ENCODE data around the gene EXOC3. TPM values are rescaled to one million over a fixed set of nuclear protein-coding genes. Genes with fewer than 3 reads are reported as not detected.
A peak's percentile ranks its signal among the peaks of the same experiment; 100 is the strongest.

Gene EXOC3
- total and polyA plus RNA-seq, 2 of the 4 experiments (the other 2 are of a cell fraction) = 35.1 to 47.5 TPM

- Histone ChIP-seq H2BK15ac (ENCODE audit: low read depth, low read length) (peak overlapping the region; percentile 94; the same call in 2 of the 3 replicates), H3K23ac (ENCODE audit: low read depth, low read length) (peak overlapping the region; percentile 95), H3K9me3 (ENCODE audit: control insufficient read depth, insufficient read depth, low read length) (no peaks in the 10 kb centered on the region), H2BK120ac (ENCODE audit: low read depth, low read length) (peak overlapping the region; percentile 99), H2BK20ac (ENCODE audit: low read depth, low read length) (peak overlapping the region; percentile 96), H3K9me1 (ENCODE audit: insufficient read depth, low read length) (peaks cover 35% of the 10 kb centered on the region), H3K14ac (replicated peaks; ENCODE audit: low read depth, low read length) (peak overlapping the region; percentile 97), H3K4me3 (ENCODE audit: insufficient read depth, low read depth, low read length) (no peak overlapping the region), H2BK5ac (ENCODE audit: low read depth, low read length, poor library complexity, severe bottlenecking) (peak overlapping the region; percentile 100), H3K4me1 (ENCODE audit: control insufficient read depth, insufficient read depth, low read length) (peaks cover 34% of the 10 kb centered on the region), H3K56ac (ENCODE audit: extremely low read depth, insufficient read depth, low read length) (peak overlapping the region; percentile 97), H3K27ac (ENCODE audit: insufficient read depth, low read length) (peak overlapping the region; percentile 99), H2AK9ac (replicated peaks; ENCODE audit: low read depth, low read length, poor library complexity) (peak overlapping the region; percentile 97), H3K36me3 (ENCODE audit: control insufficient read depth, insufficient read depth, low read length) (peaks cover 26% of the 10 kb centered on the region), H3K9ac (ENCODE audit: low read depth, low read length) (peak overlapping the region; percentile 44), H2AK5ac (ENCODE audit: low read depth, low read length) (peak overlapping the region; percentile 99), H4K8ac (ENCODE audit: low read depth in 2 of 2, low read length in 2 of 2) (peak overlapping the region; percentile 96 to 97), H4K91ac (ENCODE audit: insufficient read depth, low read depth, low read length) (peak overlapping the region; percentile 100), H3K79me1 (ENCODE audit: low read depth in 1 of 2, low read length in 2 of 2) (peaks cover 47 to 68% of the 10 kb centered on the region in 2 experiments), H4K5ac (ENCODE audit: low read depth, low read length) (peak overlapping the region; percentile 95), H3K4me2 (ENCODE audit: low read depth, low read length) (no peak overlapping the region), H3K4ac (ENCODE audit: low read depth, low read length) (peak overlapping the region; percentile 100), H2AFZ (replicated peaks; ENCODE audit: low read length, poor library complexity) (peak overlapping the region; percentile 63), H4K20me1 (ENCODE audit: insufficient read depth, low read length) (no peaks in the 10 kb centered on the region; the same call in 1 of the 2 replicates), H3K18ac (ENCODE audit: low read depth, low read length) (peak overlapping the region; percentile 93), H3K27me3 (ENCODE audit: control insufficient read depth, insufficient read depth, low read length) (no peaks in the 10 kb centered on the region)
- no peak for TF ChIP-seq RCOR1 (IDR thresholded peaks at IDR 0.05; ENCODE audit: insufficient replicate concordance, low read length)
- no peak for TF ChIP-seq USF2 (IDR thresholded peaks at IDR 0.05; ENCODE audit: low read depth, low read length)
- no peak for TF ChIP-seq RFX5 (IDR thresholded peaks at IDR 0.05; ENCODE audit: low read depth, low read length)
- no peak for TF ChIP-seq FOS (IDR thresholded peaks at IDR 0.05; ENCODE audit: low read depth, low read length)
- no peak for TF ChIP-seq RAD21 (IDR thresholded peaks at IDR 0.05; ENCODE audit: low read length)
- no peak for TF ChIP-seq CEBPB (IDR thresholded peaks at IDR 0.05; ENCODE audit: low read depth, low read length)
- no peak for TF ChIP-seq SMC3 (IDR thresholded peaks at IDR 0.05; ENCODE audit: low read depth, low read length)
- TF ChIP-seq ELK1 (IDR thresholded peaks at IDR 0.05; ENCODE audit: borderline replicate concordance, low read depth, low read length) = no peak
- TF ChIP-seq MXI1 (IDR thresholded peaks at IDR 0.05; ENCODE audit: borderline replicate concordance, low read depth, low read length) = no peak
- TF ChIP-seq CHD1 (IDR thresholded peaks at IDR 0.05; ENCODE audit: low read depth, low read length) = no peak
- no peak for TF ChIP-seq BHLHE40 (IDR thresholded peaks at IDR 0.05; ENCODE audit: low read depth, low read length)
- TF ChIP-seq MAZ (IDR thresholded peaks at IDR 0.05; ENCODE audit: borderline replicate concordance, low read depth, low read length) = no peak
- TF ChIP-seq POLR2A (IDR thresholded peaks at IDR 0.05; ENCODE audit: low read depth, low read length) = no peak
- DNase-seq (no peak), ATAC-seq (ENCODE audit: low read depth) (no peak)
- dilution Hi-C loops (cut with HindIII; ENCODE audit: low sequenced_read_pairs, unreplicated experiment) (no loop called here), in situ Hi-C loops (cut with MboI; ENCODE audit: low sequenced_read_pairs) (no loop called here), intact Hi-C loops (cut with micrococcal nuclease) (no loop called here)
- WGBS, 2 experiments (ENCODE audit: extremely low coverage in 2 of 2, insufficient read length in 1 of 2) = 95% methylated on average over 7 of the region's 24 CpGs; no CpG with 5 or more reads in 1 of the 2 experiments
- ChIA-PET POLR2A (ENCODE audit: unreplicated experiment) (no interaction called here), CTCF (no interaction called here)
- no TSS peak for BruUV-seq (replicated peaks)
These were observed 41.6 kb upstream of the EXOC3 start for GRCh38 chr5:401146-402034.
